ENCODE measurements around the gene FAM111B. TPM values are rescaled to one million over a fixed set of nuclear protein-coding genes. Genes with fewer than 3 reads are reported as not detected.

FAM111B gene
- polyA plus RNA-seq, 1 donor (not counting 4 experiments of a cell fraction or from before 2014, with no cell fraction given), result 5.3 TPM

GRCh38 chr11:59137190-59137589 is 30.2 kb downstream of the FAM111B start:
- Histone ChIP-seq H3K9me3 (ENCODE audit: control insufficient read depth, low read depth, low read length) (no peaks in the 10 kb centered on the region), H3K36me3 (ENCODE audit: control insufficient read depth in 2 of 2, extremely low read depth in 1 of 2, insufficient read depth in 2 of 2, low read length in 2 of 2) (peaks cover 0 to 6% of the 10 kb centered on the region in 2 experiments), H3K4me1 (ENCODE audit: control insufficient read depth, extremely low read depth, insufficient read depth, low read length) (peaks cover 2% of the 10 kb centered on the region), H3K27ac (ENCODE audit: control insufficient read depth, insufficient read depth, low read length) (no peak overlapping the region), H3K27me3 (ENCODE audit: control insufficient read depth, extremely low read depth, insufficient read depth, low read length) (no peaks in the 10 kb centered on the region), H3K4me3 (ENCODE audit: control insufficient read depth in 2 of 3, extremely low read depth in 1 of 3, insufficient read depth in 2 of 3, low read depth in 1 of 3, low read length in 3 of 3) (no peak overlapping the region), H4K20me1 (ENCODE audit: control insufficient read depth, extremely low read depth, insufficient read depth, low read length) (no peaks in the 10 kb centered on the region), H3K9me1 (ENCODE audit: control insufficient read depth, extremely low read depth, insufficient read depth, low read length) (no peaks in the 10 kb centered on the region), H3K79me2 (ENCODE audit: control insufficient read depth, insufficient read depth, low read length) (peaks cover 2% of the 10 kb centered on the region), H3K4me2 (ENCODE audit: control insufficient read depth, extremely low read depth, insufficient read depth, low read depth, low read length) (no peak overlapping the region), H3K9ac (ENCODE audit: control insufficient read depth, extremely low read depth, insufficient read depth, low read length) (no peak overlapping the region), H2AFZ (ENCODE audit: control insufficient read depth, low read length) (no peak overlapping the region)
- DNase-seq (ENCODE audit: low read depth, low spot score), result no peak
- no peak for FAIRE-seq
- TF ChIP-seq CTCF (optimal IDR thresholded peaks at IDR 0.05 in 1 of 3, IDR thresholded peaks at IDR 0.05 in 1 of 3, conservative IDR thresholded peaks at IDR 0.05 in 1 of 3; ENCODE audit: extremely low read depth in 1 of 3, insufficient read depth in 2 of 3, low read length in 3 of 3) (no peak), EZH2 (IDR thresholded peaks at IDR 0.05; ENCODE audit: low read length) (no peak)
- dilution Hi-C loops (cut with MboI; ENCODE audit: extremely low pct_ligation_motif_present, low sequenced_read_pairs), result no loop called here

GRCh38 chr11:59138643-59139042 is 31.6 kb downstream of the FAM111B start:
- no peak overlapping the region for H3K4me3 ChIP-seq (ENCODE audit: control insufficient read depth in 2 of 3, extremely low read depth in 1 of 3, insufficient read depth in 2 of 3, low read depth in 1 of 3, low read length in 3 of 3)

More at GRCh38 chr11:59138643-59139042, 31.6 kb downstream of the FAM111B start:
- Histone ChIP-seq H3K79me2 (ENCODE audit: control insufficient read depth, insufficient read depth, low read length) (peaks cover 2% of the 10 kb centered on the region), H3K4me2 (ENCODE audit: control insufficient read depth, extremely low read depth, insufficient read depth, low read depth, low read length) (no peak overlapping the region), H3K36me3 (ENCODE audit: control insufficient read depth in 2 of 2, extremely low read depth in 1 of 2, insufficient read depth in 2 of 2, low read length in 2 of 2) (peaks cover 0 to 4% of the 10 kb centered on the region in 2 experiments), H2AFZ (ENCODE audit: control insufficient read depth, low read length) (no peak overlapping the region), H3K4me1 (ENCODE audit: control insufficient read depth, extremely low read depth, insufficient read depth, low read length) (peaks cover 6% of the 10 kb centered on the region), H3K9ac (ENCODE audit: control insufficient read depth, extremely low read depth, insufficient read depth, low read length) (no peak overlapping the region), H3K9me1 (ENCODE audit: control insufficient read depth, extremely low read depth, insufficient read depth, low read length) (no peaks in the 10 kb centered on the region), H4K20me1 (ENCODE audit: control insufficient read depth, extremely low read depth, insufficient read depth, low read length) (no peaks in the 10 kb centered on the region), H3K27me3 (ENCODE audit: control insufficient read depth, extremely low read depth, insufficient read depth, low read length) (no peaks in the 10 kb centered on the region), H3K9me3 (ENCODE audit: control insufficient read depth, low read depth, low read length) (no peaks in the 10 kb centered on the region), H3K27ac (ENCODE audit: control insufficient read depth, insufficient read depth, low read length) (no peak overlapping the region)
- FAIRE-seq (no peak), DNase-seq (ENCODE audit: low read depth, low spot score) (no peak)
- dilution Hi-C loops (cut with MboI; ENCODE audit: extremely low pct_ligation_motif_present, low sequenced_read_pairs), result no loop called here
- TF ChIP-seq CTCF (optimal IDR thresholded peaks at IDR 0.05 in 1 of 3, IDR thresholded peaks at IDR 0.05 in 1 of 3, conservative IDR thresholded peaks at IDR 0.05 in 1 of 3; ENCODE audit: extremely low read depth in 1 of 3, insufficient read depth in 2 of 3, low read length in 3 of 3), result no peak
- no peak for TF ChIP-seq EZH2 (IDR thresholded peaks at IDR 0.05; ENCODE audit: low read length)
